ENCODE results near the gene LSM2. TPM values are rescaled to one million over a fixed set of nuclear protein-coding genes. Genes with fewer than 3 reads are reported as not detected.

Gene LSM2
- total RNA-seq, 1 experiment from 2014 or later, result 56.3 TPM

- POLR2A ChIA-PET, result interaction anchor here (0.6 to 2.3 kb wide), 28 partner anchors 9 to 1639 kb away, joined by 3 to 79 read pairs (median 4); partner anchors contain the start of genes ABHD16A, APOM, CFB and CLIC1
- H3K4me1 Mint-ChIP-seq (ENCODE audit: low read depth, unreplicated experiment), result peaks cover 12% of the 10 kb centered on the region
- H3K4me3 Mint-ChIP-seq (ENCODE audit: unreplicated experiment), result peak within 1 kb of the TSS; percentile 89
- Histone ChIP-seq H3K4me3 (ENCODE audit: low read depth, low read length) (peak within 1 kb of the TSS; percentile 38), H3K4me1 (peaks cover 30% of the 10 kb centered on the region), H3K27me3 (replicated peaks; ENCODE audit: control insufficient read depth, insufficient read depth, low read length) (no peaks in the 10 kb centered on the region), H3K9me3 (no peaks in the 10 kb centered on the region), H3K36me3 (ENCODE audit: control insufficient read depth, insufficient read depth, low read length) (no peaks in the 10 kb centered on the region)
- peaks cover 33% of the 10 kb centered on the region for H3K36me3 Mint-ChIP-seq (ENCODE audit: insufficient read depth, unreplicated experiment)
- no peak for TF ChIP-seq CTCF (IDR thresholded peaks at IDR 0.05; ENCODE audit: insufficient read depth in 1 of 2, low read depth in 1 of 2, low read length in 1 of 2, severe bottlenecking in 1 of 2, unreplicated experiment in 1 of 2)
- no peaks in the 10 kb centered on the region for H3K27me3 Mint-ChIP-seq (ENCODE audit: insufficient read depth, unreplicated experiment)
- peak within 1 kb of the TSS; percentile 96 for H3K27ac Mint-ChIP-seq (ENCODE audit: unreplicated experiment)
- CTCF ChIA-PET, result interaction anchor here (0.5 to 1.6 kb wide), 7 partner anchors 9 to 154 kb away, joined by 3 to 11 read pairs (median 4); partner anchors contain the start of genes LSM2 and VARS1
- H3K9me3 Mint-ChIP-seq (ENCODE audit: unreplicated experiment), result no peaks in the 10 kb centered on the region
- intact Hi-C loops (cut with micrococcal nuclease; ENCODE audit: unreplicated experiment), result no loop called here
- peak; percentile 97 to 99 for DNase-seq
- BruUV-seq (replicated peaks), result no TSS peak
These were observed 8.5 kb upstream of the LSM2 start, which contains the start of the genes HSPA1A and HSPA1L for GRCh38 chr6:31815025-31815838. HSPA1A (plus strand) TSS chr6:31815543; CDS start chr6:31815757, 214 bp downstream. HSPA1L (minus strand) TSS chr6:31815283; CDS start chr6:31811972, 3,311 bp downstream.

GRCh38 chr6:31814677-31815024 is 7.9 kb upstream of the LSM2 start:
- H3K9me3 ChIP-seq, result no peaks in the 10 kb centered on the region
- ChIA-PET POLR2A (interaction anchor here (0.6 to 2.3 kb wide), 32 partner anchors 8 to 1640 kb away, joined by 3 to 79 read pairs (median 4); partner anchors contain the start of genes ABHD16A, APOM, CLIC1 and DDAH2), CTCF (interaction anchor here (0.6 to 1.6 kb wide), 8 partner anchors 8 to 124 kb away, joined by 3 to 11 read pairs (median 4); partner anchors contain the start of genes HSPA1B, LSM2, NEU1 and VARS1)
- BruUV-seq (replicated peaks), result no TSS peak
- Mint-ChIP-seq H3K36me3 (ENCODE audit: insufficient read depth, unreplicated experiment) (peaks cover 33% of the 10 kb centered on the region), H3K4me1 (ENCODE audit: low read depth, unreplicated experiment) (peaks cover 12% of the 10 kb centered on the region), H3K27ac (ENCODE audit: unreplicated experiment) (peak overlapping the region; percentile 96), H3K9me3 (ENCODE audit: unreplicated experiment) (no peaks in the 10 kb centered on the region), H3K27me3 (ENCODE audit: insufficient read depth, unreplicated experiment) (no peaks in the 10 kb centered on the region), H3K4me3 (ENCODE audit: unreplicated experiment) (peak overlapping the region; percentile 89)
- peaks cover 24% of the 10 kb centered on the region for H3K4me1 ChIP-seq
- peak; percentile 95 to 97 for DNase-seq
- no peaks in the 10 kb centered on the region for H3K36me3 ChIP-seq (ENCODE audit: control insufficient read depth, insufficient read depth, low read length)
- H3K4me3 ChIP-seq (ENCODE audit: low read depth, low read length), result peak overlapping the region; percentile 38
- intact Hi-C loops (cut with micrococcal nuclease; ENCODE audit: unreplicated experiment), result no loop called here
- TF ChIP-seq CTCF (IDR thresholded peaks at IDR 0.05; ENCODE audit: insufficient read depth in 1 of 2, low read depth in 1 of 2, low read length in 1 of 2, severe bottlenecking in 1 of 2, unreplicated experiment in 1 of 2), result no peak
- H3K27me3 ChIP-seq (replicated peaks; ENCODE audit: control insufficient read depth, insufficient read depth, low read length), result no peaks in the 10 kb centered on the region

- Histone ChIP-seq H3K4me1 (peaks cover 14% of the 10 kb centered on the region), H3K9me3 (no peaks in the 10 kb centered on the region), H3K36me3 (ENCODE audit: control insufficient read depth, insufficient read depth, low read length) (no peaks in the 10 kb centered on the region), H3K4me3 (ENCODE audit: low read depth, low read length) (no peak overlapping the region; the same call in 1 of the 2 replicates), H3K27me3 (replicated peaks; ENCODE audit: control insufficient read depth, insufficient read depth, low read length) (no peaks in the 10 kb centered on the region)
- TF ChIP-seq CTCF (IDR thresholded peaks at IDR 0.05; ENCODE audit: insufficient read depth in 1 of 2, low read depth in 1 of 2, low read length in 1 of 2, severe bottlenecking in 1 of 2, unreplicated experiment in 1 of 2), result no peak
- Mint-ChIP-seq H3K27ac (ENCODE audit: unreplicated experiment) (peak overlapping the region; percentile 96), H3K36me3 (ENCODE audit: insufficient read depth, unreplicated experiment) (peaks cover 25% of the 10 kb centered on the region), H3K4me1 (ENCODE audit: low read depth, unreplicated experiment) (peaks cover 12% of the 10 kb centered on the region), H3K27me3 (ENCODE audit: insufficient read depth, unreplicated experiment) (no peaks in the 10 kb centered on the region), H3K4me3 (ENCODE audit: unreplicated experiment) (peak overlapping the region; percentile 89), H3K9me3 (ENCODE audit: unreplicated experiment) (no peaks in the 10 kb centered on the region)
- no TSS peak for BruUV-seq (replicated peaks)
- POLR2A ChIA-PET, result interaction anchor here (0.6 to 2.3 kb wide), 5 partner anchors 13 to 158 kb away, joined by 4 to 79 read pairs (median 29); partner anchors contain the start of genes APOM, HSPA1B, NEU1 and VARS1
- DNase-seq, result no peak
- intact Hi-C loops (cut with micrococcal nuclease; ENCODE audit: unreplicated experiment), result no loop called here
- CTCF ChIA-PET, result interaction anchor here (0.6 to 1.6 kb wide), 2 partner anchors 16 to 18 kb away, joined by 3 to 6 read pairs; partner anchors contain the start of gene VARS1
These were observed 6.7 kb upstream of the LSM2 start for GRCh38 chr6:31813465-31813849.

Measured in Caco-2 (cell line).